GM20431 (cell line): Measurements from ENCODE around the gene CDKL4.
"Not testable (repeated sequence)": the region's sequence is repeated elsewhere in the genome, so short reads cannot be mapped to it uniquely, and the experiment has no call there.

ENCODE experiments used
- in situ Hi-C: fragments of 300-500 bp; cut with MseI, MboI; formaldehyde crosslinking; loops from one replicate; pipeline ENCODE4 v1.15.0; 2020; ENCODE audit warnings: low sequenced_read_pairs; ENCODE audit not compliant: unreplicated experiment

Gene CDKL4

DNA sequence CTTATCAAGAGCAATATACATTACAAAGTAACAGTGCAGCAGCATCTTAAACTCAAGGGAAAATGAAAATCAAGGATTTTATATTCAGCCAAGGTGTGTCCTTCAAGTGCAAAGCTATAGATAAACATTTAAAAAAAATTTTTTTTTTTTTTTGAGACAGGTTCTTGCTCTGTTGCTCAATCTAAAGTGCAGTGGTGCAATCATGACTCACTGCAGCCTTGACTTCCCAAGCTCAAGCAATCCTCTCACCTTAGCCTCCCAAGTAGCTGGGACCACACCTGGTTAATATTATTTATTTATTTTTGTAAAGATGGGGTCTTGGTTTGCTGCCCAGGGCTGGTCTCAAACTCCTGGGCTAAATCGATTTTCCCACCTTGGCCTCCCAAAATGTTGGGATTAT, 9.0 kb downstream of the CDKL4 start:
- in situ Hi-C loops = loop anchor here (10.0 kb wide), 1 partner anchor 290 kb away; no protein-coding TSS in a partner anchor

- in situ Hi-C loops = loop anchor here (10.0 kb wide), 1 partner anchor 287 kb away; no protein-coding TSS in a partner anchor
Measured at GRCh38 chr2:39232141-39232540, 11.6 kb downstream of the CDKL4 start.

DNA sequence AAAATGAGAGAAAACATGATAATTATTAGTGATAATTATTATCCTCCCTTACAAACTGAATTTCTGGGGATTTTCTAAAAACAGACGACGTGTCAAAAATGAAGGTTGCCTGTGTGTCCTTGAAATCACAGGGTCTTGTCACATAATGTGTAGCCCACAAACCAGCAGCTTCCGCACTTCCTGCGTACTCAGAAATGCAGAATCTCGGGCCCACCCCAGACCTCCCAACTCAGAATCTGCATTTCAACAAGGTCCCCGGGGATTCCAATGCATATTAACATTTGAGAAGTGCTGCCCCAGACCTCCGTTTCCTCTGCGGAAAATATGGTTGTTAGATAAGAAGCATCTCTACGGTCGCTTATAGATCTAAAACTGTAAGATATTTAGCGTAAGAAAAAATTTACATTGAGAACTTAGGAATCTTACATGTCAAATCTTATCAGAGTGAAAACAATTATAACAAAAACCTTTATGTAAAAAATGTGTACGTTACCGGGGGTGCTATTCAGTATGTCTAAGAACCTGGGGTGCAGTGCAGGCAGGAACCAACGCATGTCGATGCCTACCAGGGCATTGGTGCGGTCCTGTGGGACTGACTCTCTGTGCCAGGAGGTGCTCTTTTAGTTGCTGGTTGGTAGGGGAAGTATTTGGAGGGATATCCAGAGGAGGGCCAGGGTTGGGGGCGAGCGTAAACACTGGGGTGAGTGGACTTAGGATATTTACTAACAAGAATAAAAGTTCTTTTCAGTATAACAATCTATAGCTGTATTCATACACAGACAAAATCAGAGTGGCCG, 15.2 kb downstream of the CDKL4 start:
- in situ Hi-C loops = loop anchor here (10.0 kb wide), 1 partner anchor 164 kb away; no protein-coding TSS in a partner anchor

GRCh38 chr2:39227628-39228412, 15.9 kb downstream of the CDKL4 start:
- in situ Hi-C loops = loop anchor here (10.0 kb wide), 1 partner anchor 163 kb away; no protein-coding TSS in a partner anchor

GRCh38 chr2:39225567-39225966, 18.2 kb downstream of the CDKL4 start:
- in situ Hi-C loops = loop anchor here (10.0 kb wide), 1 partner anchor 161 kb away; no protein-coding TSS in a partner anchor

DNA sequence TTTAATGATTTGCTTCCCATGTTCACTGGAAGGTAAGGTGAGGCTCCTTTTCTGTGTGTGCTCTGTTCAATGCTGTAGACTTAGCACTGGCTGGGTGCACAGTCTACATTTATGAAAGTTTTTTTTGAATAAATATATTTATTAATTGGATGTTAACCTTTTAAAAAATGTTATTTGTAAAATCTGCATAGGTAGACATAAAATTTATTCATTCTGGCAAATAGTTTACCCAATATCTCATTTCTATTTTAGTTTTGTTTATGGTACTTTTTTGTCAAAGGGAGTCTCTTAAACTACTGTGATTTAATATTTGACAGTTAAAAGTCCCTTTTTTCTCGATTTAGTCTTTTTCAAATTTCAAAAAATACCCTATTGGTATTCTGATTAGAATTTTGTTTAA, 19.9 kb downstream of the CDKL4 start:
- in situ Hi-C loops = loop anchor here (10.0 kb wide), 1 partner anchor 159 kb away; no protein-coding TSS in a partner anchor

DNA sequence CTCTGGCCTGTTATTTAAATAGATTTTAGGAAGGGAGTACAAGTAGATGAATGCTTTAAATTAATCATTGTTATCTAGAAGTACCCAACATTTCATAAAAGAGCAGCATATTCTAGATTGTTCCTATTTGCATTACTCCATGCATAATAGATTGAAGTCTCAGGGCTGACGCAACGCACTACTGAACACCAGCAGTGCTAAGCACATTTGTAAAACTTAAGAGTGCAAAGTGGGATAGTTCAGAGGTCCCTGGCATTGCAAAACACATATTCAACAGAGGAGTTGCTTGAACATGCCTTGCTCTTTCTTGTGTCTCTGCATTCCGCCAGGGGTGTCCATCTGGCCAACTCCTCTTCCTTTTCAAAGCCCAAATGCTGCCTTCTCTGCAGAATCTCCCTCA, 22.3 kb downstream of the CDKL4 start:
- in situ Hi-C loops = loop anchor here (10.0 kb wide), 1 partner anchor 157 kb away; no protein-coding TSS in a partner anchor

- in situ Hi-C loops = loop anchor here (10.0 kb wide), 1 partner anchor 155 kb away; no protein-coding TSS in a partner anchor
Measured at GRCh38 chr2:39220136-39220535, 23.6 kb downstream of the CDKL4 start.

DNA sequence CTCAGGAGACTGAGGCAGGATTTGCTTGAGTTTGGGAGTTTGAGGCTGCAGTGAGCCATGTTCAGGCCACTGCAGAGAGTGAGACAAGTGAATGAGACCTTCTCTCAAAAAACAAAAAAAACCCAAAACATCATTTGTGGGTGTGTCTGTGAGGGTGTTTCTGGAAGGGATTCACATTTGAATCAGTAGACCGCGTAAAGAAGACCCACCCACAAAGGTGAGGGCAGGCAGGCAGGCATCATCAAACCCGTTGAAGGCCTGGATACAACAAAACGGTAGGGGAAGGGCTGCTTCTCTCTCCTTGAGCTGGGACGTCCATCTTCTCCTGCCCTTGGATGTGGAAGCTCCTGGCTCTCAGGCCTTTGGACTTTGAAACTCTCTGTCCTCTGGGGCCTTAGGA, 25.4 kb downstream of the CDKL4 start:
- in situ Hi-C loops = no loop called here

GRCh38 chr2:39217192-39217550, 26.6 kb downstream of the CDKL4 start:
- in situ Hi-C loops = no loop called here

DNA sequence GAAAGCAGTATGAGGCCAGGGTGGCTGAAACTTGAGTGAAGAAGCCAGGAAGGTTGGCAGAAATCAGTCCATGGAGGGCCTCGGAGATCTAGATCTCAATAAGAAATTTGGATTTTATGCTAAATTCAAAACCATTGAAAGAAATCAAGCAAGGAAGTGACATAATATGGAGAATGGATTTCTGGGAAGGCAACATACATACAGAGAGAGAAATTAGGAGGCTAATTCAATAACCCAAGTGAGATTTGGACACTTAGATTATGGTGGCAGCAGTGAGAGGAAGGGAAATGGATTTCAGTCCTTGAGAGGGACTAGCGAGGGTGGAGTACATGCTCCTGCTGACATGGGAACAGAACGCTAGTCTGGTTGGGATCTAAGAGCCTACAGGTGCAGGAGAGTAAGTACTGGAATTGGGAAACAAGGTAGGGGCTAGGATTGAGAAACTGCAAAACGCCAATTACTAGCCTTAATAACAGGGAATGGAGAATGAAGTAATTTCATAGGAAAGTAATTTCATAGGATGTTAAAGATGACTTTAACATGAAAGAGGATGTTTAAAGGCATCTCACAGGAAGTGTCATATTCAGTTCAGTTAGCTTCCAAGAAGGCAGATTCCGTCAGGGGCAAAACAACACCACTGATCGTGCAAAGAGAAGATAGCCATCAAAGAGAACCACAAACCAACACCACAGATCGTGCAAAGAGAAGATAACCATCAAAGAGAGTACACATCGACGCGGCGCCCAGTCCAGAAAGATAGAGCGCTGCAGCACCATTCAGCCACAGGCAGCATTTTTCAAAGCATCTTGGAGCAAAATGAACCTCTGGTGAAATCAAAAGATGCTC, 27.2 kb downstream of the CDKL4 start:
- in situ Hi-C loops = no loop called here

- in situ Hi-C loops = no loop called here
Measured at GRCh38 chr2:39215545-39215944, 28.2 kb downstream of the CDKL4 start.

DNA sequence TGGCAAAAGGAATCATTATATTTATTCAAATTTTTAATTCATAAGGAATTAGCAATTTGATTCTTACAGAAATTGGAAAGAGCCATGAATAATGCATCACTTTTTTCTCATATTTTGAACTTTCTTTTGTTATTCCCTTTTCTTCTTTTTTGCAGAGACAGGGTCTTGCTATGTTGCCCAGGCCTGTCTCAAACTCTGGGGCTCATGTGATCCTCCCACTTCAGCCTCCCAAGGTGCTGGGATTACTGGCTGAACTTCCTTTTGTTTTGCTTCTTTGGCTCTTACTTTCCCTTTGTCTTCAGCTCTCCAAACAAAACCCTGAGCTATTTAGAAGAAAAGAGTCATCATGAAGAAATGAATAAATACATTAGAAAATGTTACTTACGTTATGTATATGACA, 30.8 kb downstream of the CDKL4 start:
- in situ Hi-C loops = no loop called here

- in situ Hi-C loops = no loop called here
Measured at GRCh38 chr2:39210846-39211245, 32.9 kb downstream of the CDKL4 start.

DNA sequence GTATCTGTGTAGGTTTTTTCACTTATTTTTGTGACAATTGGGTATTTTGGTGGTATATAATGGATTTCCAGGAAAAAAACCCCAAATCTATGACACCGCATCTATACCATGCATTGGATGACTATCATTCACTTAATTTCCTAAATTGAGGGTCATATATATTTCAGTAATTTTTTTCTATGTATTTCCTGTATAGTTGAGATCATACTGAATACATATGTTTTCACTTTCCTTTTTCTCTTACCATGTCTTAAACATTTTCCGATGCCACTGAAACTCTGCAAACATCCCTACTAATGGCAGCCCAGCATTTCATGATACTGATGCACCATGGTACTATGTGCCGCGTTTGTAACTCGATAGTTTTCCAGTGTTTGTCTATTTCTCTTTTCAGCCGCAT, 40.4 kb downstream of the CDKL4 start:
- in situ Hi-C loops = no loop called here

DNA sequence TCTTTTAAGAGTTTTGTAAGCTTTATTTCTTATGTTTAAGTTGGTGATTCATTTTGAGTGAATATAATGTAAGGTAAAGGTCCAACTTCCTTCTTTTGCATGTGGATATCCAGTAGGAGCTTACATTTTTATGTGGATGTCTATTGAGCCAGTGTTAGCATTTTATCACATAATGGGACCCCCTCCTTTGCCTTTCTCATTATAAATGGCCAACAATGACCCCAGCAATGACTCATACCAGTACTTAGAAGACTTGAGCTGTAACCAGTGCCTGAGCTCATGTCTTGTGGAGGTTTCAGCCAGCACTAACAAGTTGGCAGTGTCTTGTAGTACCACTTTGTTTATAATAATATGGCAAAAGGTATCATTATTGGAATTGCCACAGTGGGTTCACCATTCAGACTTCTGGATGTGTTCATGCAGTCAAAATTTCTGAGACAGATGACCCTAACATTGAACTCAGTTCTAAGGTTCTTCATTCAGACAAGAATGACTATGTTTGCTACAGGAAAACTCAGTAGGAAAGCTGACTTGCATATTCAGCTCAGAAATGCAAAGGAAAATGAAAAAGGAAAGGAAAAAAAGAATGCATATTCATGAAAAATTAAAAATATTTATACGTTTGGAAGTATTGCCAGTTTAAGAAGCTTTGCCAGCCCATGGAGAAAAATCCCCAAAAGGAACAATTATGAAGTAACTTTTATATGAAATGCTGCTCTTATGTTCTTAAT, 41.0 kb downstream of the CDKL4 start:
- in situ Hi-C loops = no loop called here

DNA sequence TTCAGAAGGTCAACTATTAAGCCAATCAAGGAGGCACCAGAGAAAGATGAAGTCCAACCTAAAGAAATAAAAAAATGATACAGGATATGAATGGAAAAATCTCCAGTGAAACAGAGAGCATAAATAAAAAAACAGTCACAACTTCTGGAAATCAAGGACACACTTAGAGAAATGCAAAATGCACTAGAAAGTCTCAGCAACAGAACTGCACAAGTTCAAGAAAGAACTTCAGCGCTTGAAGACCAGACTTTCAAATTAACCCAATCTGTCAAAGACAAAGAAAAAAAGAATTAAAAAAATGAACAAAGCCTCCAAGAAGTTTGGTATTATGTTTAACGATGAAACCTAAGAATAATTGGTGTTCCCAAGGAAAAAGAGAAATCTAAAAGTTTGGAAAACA, 46.8 kb downstream of the CDKL4 start:
- in situ Hi-C loops = not testable (repeated sequence)

DNA sequence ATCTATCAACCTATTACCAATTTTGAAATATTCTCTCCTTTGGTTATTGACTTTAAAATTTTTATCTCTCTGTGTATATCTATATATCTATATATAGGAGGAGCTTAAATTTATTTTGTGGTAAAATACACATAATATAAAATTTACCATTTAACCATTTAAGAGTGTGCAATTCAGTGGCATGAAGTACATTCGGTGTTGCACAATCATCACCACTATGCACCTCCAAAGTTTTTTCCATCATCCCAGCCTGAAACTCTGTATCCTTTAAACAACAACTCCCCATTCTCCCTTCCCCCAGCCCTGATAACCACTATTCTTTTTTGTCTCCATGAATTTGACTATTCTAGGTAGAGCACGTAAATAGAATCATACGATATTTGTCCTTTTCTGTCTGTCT, 49.1 kb downstream of the CDKL4 start:
- in situ Hi-C loops = no loop called here

DNA sequence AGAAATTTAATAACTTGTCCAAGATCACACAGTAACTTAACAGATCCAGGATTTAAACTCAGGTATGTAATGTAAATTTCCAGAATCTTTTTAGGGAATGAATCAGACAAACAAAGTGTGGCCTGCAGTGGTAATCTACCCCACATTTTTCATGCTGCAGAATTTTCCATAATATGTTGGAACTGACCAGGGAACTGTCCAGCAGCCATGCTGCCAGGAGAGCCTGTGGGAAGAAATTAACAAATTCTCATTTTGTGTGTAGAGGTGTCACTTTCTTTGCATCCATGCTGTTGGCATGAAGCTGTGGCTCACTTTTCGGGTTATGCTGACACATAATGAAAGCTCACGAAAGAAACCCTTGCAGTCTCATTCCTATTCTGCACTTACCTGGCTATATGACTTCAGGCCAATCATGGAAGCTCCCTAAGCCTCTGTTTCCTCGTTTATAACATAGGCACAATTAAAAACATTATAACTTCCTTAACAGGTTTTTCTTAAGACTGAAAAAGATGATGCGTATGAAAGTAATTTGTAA, 54.7 kb downstream of the CDKL4 start:
- in situ Hi-C loops = no loop called here
